A549 (cell line): ENCODE results near the gene RELN. TPM values are rescaled to one million over a fixed set of nuclear protein-coding genes. Genes with fewer than 3 reads are reported as not detected.

Experiments
- ATAC-seq, 2 experiments: fragments of 200-7000 bp in 1 of 2; fragments of >200 bp in 1 of 2; cut with Nextera tagmentation in 1 of 2; cut with Tn5 transposase in 1 of 2; 3 replicates each; pipeline versions ENCODE4 v1.8.0 to v1.9.1; 2018 to 2020; ENCODE audit warnings: mild to moderate bottlenecking in 1 of 2, moderate library complexity in 1 of 2
- CTCF ChIA-PET: fragments of 300-600 bp; sonication (Branson Sonifier 250); formaldehyde crosslinking; extraction: SDS; loops from one replicate; lab custom pipeline; 2021; ENCODE audit warnings: antibody characterized with exemption, inconsistent platforms; lab: Yijun Ruan, JAX
- POLR2A ChIA-PET: fragments of 350-600 bp; formaldehyde crosslinking; extraction: SDS; loops from one replicate; lab custom pipeline; 2021; ENCODE audit warnings: antibody characterized with exemption, inconsistent platforms; lab: Yijun Ruan, JAX
- DNase-seq, 2 experiments: peaks; one replicate each; pipeline versions ENCODE4 v3.0.0 to v3.0.0-alpha.2; 2011 to 2016; ENCODE audit warnings: low read depth in 1 of 2, low spot score in 1 of 2
- FAIRE-seq: peaks from 2 replicates; lab custom pipeline; 2011; peaks lifted over from hg19 to GRCh38; lab: Jason Lieb, UNC
- H3K27ac ChIP-seq, 2 experiments: fragments of >200 bp; sonication (Bioruptor Twin); formaldehyde crosslinking; 3 replicates each; pipeline ENCODE4 v1.5.1; 2016 to 2017
- H3K4me1 ChIP-seq: fragments of >200 bp; sonication (Bioruptor Twin); formaldehyde crosslinking; 3 replicates; pipeline ENCODE4 v1.6.1; 2016
- H3K4me2 ChIP-seq: fragments of >200 bp; sonication (Bioruptor Twin); formaldehyde crosslinking; 3 replicates; pipeline ENCODE4 v1.6.1; 2016
- H3K4me3 ChIP-seq: fragments of >200 bp; sonication (Bioruptor Twin); formaldehyde crosslinking; 3 replicates; pipeline ENCODE4 v1.5.1; 2016
- H3K9me3 ChIP-seq: fragments of >200 bp; sonication (Bioruptor Twin); formaldehyde crosslinking; 3 replicates; pipeline ENCODE4 v1.6.1; 2016
- BCL3 ChIP-seq: fragments of >200 bp; sonication (Bioruptor Twin); formaldehyde crosslinking; IDR thresholded peaks from 3 replicates; pipeline ENCODE4 v1.6.1; 2016
- BHLHE40 ChIP-seq: IDR thresholded peaks from 2 replicates; pipeline ENCODE4 v1.6.1; 2012; ENCODE audit warnings: low read depth, low read length, inconsistent platforms
- EP300 ChIP-seq, 2 experiments: fragments of >200 bp; sonication (Bioruptor Twin); formaldehyde crosslinking; IDR thresholded peaks; 2 replicates in 1 of 2; 3 replicates in 1 of 2; pipeline ENCODE4 v1.6.1; 2016 to 2017
- ESRRA ChIP-seq: fragments of 150-350 bp; IDR thresholded peaks from 2 replicates; pipeline ENCODE4 v1.6.1; 2014; ENCODE audit warnings: mild to moderate bottlenecking, low read length, borderline replicate concordance
- HES2 ChIP-seq: fragments of >200 bp; sonication (Bioruptor Twin); formaldehyde crosslinking; IDR thresholded peaks from 2 replicates; pipeline ENCODE4 v1.6.1; 2016
- HOXB13 ChIP-seq: fragments of 250-450 bp; sonication (Bioruptor Pico); IDR thresholded peaks from 2 replicates; pipeline ENCODE4 v1.5.0; 2020; ENCODE audit warnings: low read depth, mild to moderate bottlenecking, moderate library complexity
- JUNB ChIP-seq: fragments of >200 bp; sonication (Bioruptor Twin); formaldehyde crosslinking; IDR thresholded peaks from 2 replicates; pipeline ENCODE4 v1.6.1; 2016
- MAZ ChIP-seq: fragments of 150-350 bp; IDR thresholded peaks from 2 replicates; pipeline ENCODE4 v1.6.1; 2014; ENCODE audit warnings: antibody characterized with exemption, low read depth, low read length, borderline replicate concordance
- NFE2L2 ChIP-seq: fragments of 150-350 bp; conservative IDR thresholded peaks from 2 replicates; pipeline ENCODE4 v1.6.1; 2014; ENCODE audit warnings: low read length
- POLR2AphosphoS2 ChIP-seq: conservative IDR thresholded peaks from 2 replicates; pipeline ENCODE4 v1.6.1; 2012; ENCODE audit warnings: low read length, improper control_type of control experiment, inconsistent platforms
- RNF2 ChIP-seq: fragments of 200-600 bp; sonication (generic); IDR thresholded peaks from 2 replicates; pipeline ENCODE4 v1.6.1; 2016; ENCODE audit warnings: low read depth, mild to moderate bottlenecking, antibody characterized with exemption, moderate library complexity, borderline replicate concordance
- TFCP2L1 ChIP-seq: fragments of 250-450 bp; sonication (Bioruptor Pico); IDR thresholded peaks from 2 replicates; pipeline ENCODE4 v1.5.0; 2021; ENCODE audit warnings: mild to moderate bottlenecking
- ZFP36 ChIP-seq: fragments of 450-650 bp; IDR thresholded peaks from 2 replicates; pipeline ENCODE4 v1.6.1; 2014; ENCODE audit warnings: borderline replicate concordance; ENCODE audit not compliant: partially characterized antibody
- ZNF302 ChIP-seq: fragments of 250-450 bp; sonication (Bioruptor Pico); IDR thresholded peaks from 2 replicates; pipeline ENCODE4 v1.9.0; 2021; ENCODE audit warnings: inconsistent platforms, mild to moderate bottlenecking, moderate library complexity
- ZSCAN20 ChIP-seq: fragments of 250-450 bp; sonication (Bioruptor Pico); IDR thresholded peaks from 2 replicates; pipeline ENCODE4 v1.8.0; 2022; ENCODE audit warnings: mild to moderate bottlenecking, moderate library complexity
- WGBS: methylation state at CpG from one replicate; pipeline ENCODE4 v1.1.6; 2017; ENCODE audit errors: missing lambda C conversion rate; 5-methylcytosine and 5-hydroxymethylcytosine counted together
- polyA plus RNA-seq, 4 experiments: library from polyadenylated mRNA; depleted of rRNA in 3 of 4; stranded (reverse); fragments of >200 nt; fragmentation: RNase III in 1 of 4; extraction: RNeasy Plus Mini Kit Qiagen cat#74134 plus additional on column Dnase treatment in 1 of 4; gene quantifications; 2 replicates in 3 of 4; 3 replicates in 1 of 4; pipeline ENCODE4 v1.2.3, GENCODE V29; 2011 to 2017
- small RNA-seq, 6 experiments: library from RNA; depleted of rRNA; stranded (forward); fragments of <200 nt; gene quantifications; one replicate each; pipeline ENCODE3, GENCODE V24; 2012

RELN gene
- polyA plus RNA-seq, 2 of the 4 experiments (the other 2 are of a cell fraction), result not detected

GRCh38 chr7:103423467-103424179 lies 565.8 kb downstream of the RELN start:
- POLR2A ChIA-PET, result no interaction called here
- Histone ChIP-seq H3K4me3 (no peak overlapping the region), H3K9me3 (no peaks in the 10 kb centered on the region), H3K4me1 (no peaks in the 10 kb centered on the region), H3K27ac (no peak overlapping the region), H3K4me2 (no peak overlapping the region)
- DNase-seq, result no peak
- 41% methylated on average over 3 of the region's 3 CpGs for WGBS
- no peak for ATAC-seq
- no peak for TF ChIP-seq ZFP36
- no peak for TF ChIP-seq JUNB
- TF ChIP-seq BHLHE40, result no peak
- no peak for TF ChIP-seq RNF2
- no peak for TF ChIP-seq ZSCAN20 (CRISPR knock-in tag)
- no peak for TF ChIP-seq ZNF302
- no peak for TF ChIP-seq ESRRA
- TF ChIP-seq HES2, result no peak
- TF ChIP-seq BCL3, result no peak
- no peak for TF ChIP-seq NFE2L2
- TF ChIP-seq MAZ, result no peak
- TF ChIP-seq HOXB13, result no peak
- no peak for TF ChIP-seq POLR2AphosphoS2
- no peak for TF ChIP-seq EP300 (IDR thresholded peaks at IDR 0.05)
- TF ChIP-seq TFCP2L1 (CRISPR knock-in tag), result no peak
- CTCF ChIA-PET, result no interaction called here
- no peak for FAIRE-seq

Small RNA genes within 50 kb of the gene (small RNA-seq; reads per million reads assigned to genes)
- 0 reads per million in 6 experiments for gene RF00019

Other genes starting within 250 kb of the RELN start
- 17.8 and 26.5 TPM in 2 replicates for gene ORC5, start 218.4 kb upstream of the RELN start, polyA plus RNA-seq (2011; rRNA removed)
- 28.4 to 32.1 TPM (median 29.5 TPM) in 3 replicates for gene ORC5, start 218.4 kb upstream of the RELN start, polyA plus RNA-seq (2017; fragmentation: RNase III; extraction: RNeasy Plus Mini Kit Qiagen cat#74134 plus additional on column Dnase treatment)